Uterus (tissue), 2 donors: ENCODE data around the gene FAM53B.

Source experiments
- CTCF ChIP-seq, 4 experiments: fragments of 200-600 bp in 2 of 4; fragments of 450-650 bp in 2 of 4; sonication (generic) in 2 of 4; IDR thresholded peaks; one replicate each; pipeline ENCODE4 v1.5.1; 2016 to 2019; ENCODE audit warnings: antibody characterized with exemption in 4 of 4, mild to moderate bottlenecking in 2 of 4, moderate library complexity in 1 of 4
- POLR2A ChIP-seq, 2 donors: fragments of 450-650 bp; IDR thresholded peaks; one replicate each; pipeline ENCODE4 v1.6.1; 2016; ENCODE audit warnings: antibody characterized with exemption in 2 of 2, mild to moderate bottlenecking in 1 of 2, moderate library complexity in 1 of 2

GRCh38 chr10:124659380-124659779 is 84.8 kb downstream of the FAM53B start:
- TF ChIP-seq CTCF (IDR thresholded peaks at IDR 0.05) (no peak), POLR2A (IDR thresholded peaks at IDR 0.05) (no peak)
